GM12801 (cell line): Measurements from ENCODE around the gene PHF11.

ENCODE experiments used
- CTCF ChIP-seq: IDR thresholded peaks from one replicate; pipeline ENCODE4 v1.5.1; 2011; ENCODE audit warnings: control low read depth; ENCODE audit not compliant: insufficient read length; ENCODE audit errors: extremely low read depth

PHF11 gene

GRCh38 chr13:49466292-49466838, 29.4 kb upstream of the PHF11 start:
- TF ChIP-seq CTCF: no peak

DNA sequence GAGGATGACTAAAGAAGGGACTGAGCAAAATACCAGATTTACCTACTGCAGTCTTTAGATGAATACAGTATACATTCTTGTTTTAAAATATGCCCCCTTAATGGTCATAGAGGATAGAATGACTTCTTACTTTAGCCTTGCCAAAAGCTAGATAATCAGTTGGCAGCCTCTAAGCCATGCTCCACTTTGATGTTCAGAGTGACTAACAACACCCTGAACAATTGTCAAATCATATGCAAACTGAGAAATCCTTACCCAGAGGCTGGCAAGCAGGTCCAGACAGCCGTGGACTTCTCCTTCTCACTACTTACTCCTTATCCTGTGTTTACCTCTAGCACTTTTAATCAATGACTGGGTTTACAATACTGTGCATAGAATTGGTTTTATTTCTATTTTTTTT, 23.6 kb upstream of the PHF11 start:
- TF ChIP-seq CTCF: no peak

DNA sequence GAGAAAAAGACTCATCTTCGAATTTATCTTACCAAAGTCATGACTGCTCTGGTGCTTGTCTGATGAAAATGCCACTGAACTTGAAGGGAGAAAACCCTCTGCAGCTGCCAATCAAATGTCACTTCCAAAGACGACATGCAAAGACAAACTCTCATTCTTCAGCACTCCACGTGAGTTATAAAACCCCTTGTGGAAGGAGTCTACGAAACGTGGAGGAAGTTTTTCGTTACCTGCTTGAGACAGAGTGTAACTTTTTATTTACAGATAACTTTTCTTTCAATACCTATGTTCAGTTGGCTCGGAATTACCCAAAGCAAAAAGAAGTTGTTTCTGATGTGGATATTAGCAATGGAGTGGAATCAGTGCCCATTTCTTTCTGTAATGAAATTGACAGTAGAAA, 19.2 kb upstream of the PHF11 start:
- TF ChIP-seq CTCF: no peak

DNA sequence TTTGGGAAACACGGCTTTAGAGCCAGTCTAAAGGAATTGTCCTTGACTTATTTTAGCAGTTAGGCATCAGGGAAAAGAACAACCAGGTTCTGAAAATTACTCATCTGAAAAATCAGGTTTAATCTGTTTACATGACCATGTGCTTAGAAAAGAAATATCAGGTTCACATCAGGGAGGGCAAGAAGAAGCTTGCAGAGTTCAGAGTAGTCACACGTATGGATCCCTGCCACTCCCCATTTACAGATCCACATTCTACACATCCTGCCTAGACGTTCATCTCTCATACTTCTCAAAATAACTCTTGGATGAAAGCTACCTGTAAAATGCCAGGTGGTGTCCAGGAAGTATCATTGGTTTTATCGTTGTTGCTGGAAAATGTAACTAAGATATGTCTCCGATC, 14.0 kb upstream of the PHF11 start:
- no peak for TF ChIP-seq CTCF

DNA sequence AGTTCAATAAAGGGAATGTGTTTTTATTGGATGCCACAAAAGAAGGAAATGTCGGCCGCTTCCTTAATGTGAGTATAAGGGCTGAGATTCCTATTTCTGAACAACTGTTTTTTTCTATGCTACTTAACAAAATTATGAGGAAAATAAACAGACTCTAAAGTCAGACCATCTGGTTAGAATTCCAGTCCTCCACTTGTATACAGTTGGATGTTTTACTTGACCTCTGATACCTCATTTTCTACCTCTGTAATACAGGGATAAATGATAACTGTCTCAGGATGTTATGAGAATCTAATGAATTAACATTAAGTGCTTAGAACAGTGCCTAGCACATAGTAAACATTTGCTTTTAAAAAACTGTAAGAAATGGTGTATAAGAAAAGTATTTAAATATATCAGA, 7.2 kb upstream of the PHF11 start:
- TF ChIP-seq CTCF: no peak

DNA sequence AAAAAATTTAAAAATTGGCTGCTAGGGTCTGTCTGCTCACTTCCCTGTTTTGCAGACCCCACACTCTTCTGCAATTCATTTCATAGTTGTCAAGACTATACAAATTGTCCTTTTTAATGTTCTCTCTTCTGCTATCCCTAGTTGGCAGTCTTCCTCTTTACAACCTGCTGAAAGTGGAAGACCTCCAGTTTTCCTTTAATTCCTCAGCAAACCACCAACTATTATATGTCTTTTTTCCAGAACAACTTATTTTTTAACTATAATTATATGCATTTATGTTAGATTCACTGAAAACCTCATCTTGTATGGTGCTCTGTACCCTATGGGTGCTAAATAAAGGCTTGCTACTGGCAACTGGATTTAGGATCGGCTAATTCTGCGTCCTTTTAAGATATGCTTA, 1.1 kb upstream of the PHF11 start:
- TF ChIP-seq CTCF: no peak

DNA sequence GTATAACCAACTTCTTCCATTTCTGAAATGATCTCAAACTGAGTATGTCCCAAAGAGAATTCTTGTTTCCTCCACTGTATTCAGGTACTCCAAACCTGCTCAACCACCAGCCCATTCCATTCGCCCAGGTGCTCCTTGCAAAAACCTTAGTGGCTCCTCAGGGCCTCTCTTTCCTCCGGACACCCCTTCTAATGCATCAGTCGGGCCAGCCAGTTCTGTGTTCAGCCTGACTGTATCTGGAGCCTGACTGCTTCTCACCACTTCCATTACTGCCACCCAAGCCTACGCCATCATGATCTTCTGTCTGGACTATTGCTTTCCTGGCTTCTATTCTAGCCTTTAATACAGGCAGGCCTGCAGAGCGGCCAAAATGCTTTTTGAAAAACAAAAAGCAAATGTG, 1.5 kb downstream of the PHF11 start:
- TF ChIP-seq CTCF: no peak

DNA sequence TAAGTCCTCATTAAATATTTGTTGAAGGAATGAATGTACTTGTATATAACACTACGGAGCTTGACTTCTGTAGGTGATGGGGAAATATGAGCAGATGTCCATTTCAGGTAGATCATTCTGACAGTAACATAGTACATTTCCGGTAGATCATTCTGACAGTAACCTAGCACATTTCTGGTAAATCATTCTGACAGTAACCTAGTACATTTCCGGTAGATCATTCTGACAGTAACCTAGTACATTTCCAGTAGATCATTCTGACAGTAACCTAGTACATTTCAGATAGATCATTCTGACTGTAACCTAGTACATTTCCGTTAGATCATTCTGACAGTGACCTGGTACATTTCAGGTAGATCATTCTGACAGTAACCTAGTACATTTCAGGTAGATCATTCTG, 2.5 kb downstream of the PHF11 start:
- TF ChIP-seq CTCF: no peak
